Sigmoid colon (tissue), 7 donors: Measurements from ENCODE around the gene FAM174B. TPM values are rescaled to one million over a fixed set of nuclear protein-coding genes. Genes with fewer than 3 reads are reported as not detected.

ENCODE experiments used
- DNase-seq: peaks from one replicate; pipeline ENCODE4 v3.0.0-alpha.2; 2019
- H3K27ac ChIP-seq, 4 donors: fragments of 200-600 bp; sonication (generic); one replicate each; pipeline ENCODE4 v1.5.1; 2016 to 2019; ENCODE audit warnings: mild to moderate bottlenecking in 1 of 4
- H3K27me3 ChIP-seq, 3 donors: fragments of 200-600 bp; sonication (generic); one replicate each; pipeline ENCODE4 v1.5.1; 2019; ENCODE audit warnings: mild to moderate bottlenecking in 1 of 3
- H3K36me3 ChIP-seq, 4 donors: fragments of 200-600 bp; sonication (generic); one replicate each; pipeline ENCODE4 v1.5.1; 2016 to 2019
- H3K4me1 ChIP-seq, 4 donors: fragments of 200-600 bp; sonication (generic); one replicate each; pipeline ENCODE4 v1.5.1; 2017 to 2019
- H3K4me3 ChIP-seq, 4 donors: fragments of 200-600 bp; sonication (generic); one replicate each; pipeline ENCODE4 v1.5.1; 2017 to 2019; ENCODE audit warnings: mild to moderate bottlenecking in 2 of 4, moderate library complexity in 1 of 4
- H3K9me3 ChIP-seq, 4 donors: fragments of 200-600 bp in 3 of 4; sonication (generic) in 3 of 4; one replicate each; pipeline versions ENCODE4 v1.5.1 to v1.6.1; 2013 to 2019
- CTCF ChIP-seq, 4 experiments: fragments of 450-650 bp in 3 of 4; fragments of 200-600 bp in 1 of 4; IDR thresholded peaks; one replicate each; pipeline ENCODE4 v1.5.1; 2016 to 2019; ENCODE audit warnings: antibody characterized with exemption in 4 of 4, mild to moderate bottlenecking in 3 of 4, moderate library complexity in 2 of 4
- EP300 ChIP-seq, 4 donors: sonication (generic); formaldehyde crosslinking; IDR thresholded peaks; one replicate each; pipeline ENCODE4 v1.6.1; 2017; ENCODE audit warnings: antibody characterized with exemption in 4 of 4
- POLR2A ChIP-seq, 2 donors: fragments of 450-650 bp; IDR thresholded peaks; one replicate each; pipeline ENCODE4 v1.6.1; 2016; ENCODE audit warnings: antibody characterized with exemption in 2 of 2, mild to moderate bottlenecking in 2 of 2, moderate library complexity in 2 of 2
- POLR2AphosphoS5 ChIP-seq, 4 donors: sonication (generic); formaldehyde crosslinking; IDR thresholded peaks; one replicate each; pipeline ENCODE4 v1.6.1; 2017; ENCODE audit warnings: antibody characterized with exemption in 4 of 4
- whole genome bisulfite sequencing, 2 donors: extraction: QIAGEN DNeasy Blood & Tissue Kit; methylation state at CpG; one replicate each; pipeline ENCODE4 v1.1.7; 2013; 5-methylcytosine and 5-hydroxymethylcytosine counted together
- intact Hi-C: fragments of 100-400 bp; cut with DNase I; formaldehyde crosslinking; loops from one replicate; pipeline ENCODE4 v1.15.1; 2023
- polyA plus RNA-seq, 3 donors: library from polyadenylated mRNA; stranded (reverse); fragments of 200-250 nt; gene quantifications; one replicate each; pipeline ENCODE4 v1.2.3, GENCODE V29; 2013
- total RNA-seq, 4 donors: library from RNA; depleted of rRNA; stranded (reverse); fragments of >200 nt; gene quantifications; one replicate each; pipeline ENCODE4 v1.1.0, GENCODE V29; 2016
- donor health status: healthy with polysubstance abuse.
- donor health status: Bipolar disorder and iron deficiency.
- donor health status: healthy.

Gene FAM174B
- total and polyA plus RNA-seq, 7 donors = 5.3 to 38.9 (median 8.1) TPM

GRCh38 chr15:92580521-92580920 lies 75.1 kb downstream of the FAM174B start:
- Histone ChIP-seq H3K4me1 (no peaks in the 10 kb centered on the region), H3K9me3 (no peaks in the 10 kb centered on the region), H3K27ac (no peak overlapping the region), H3K4me3 (no peak overlapping the region), H3K27me3 (no peaks in the 10 kb centered on the region), H3K36me3 (no peaks in the 10 kb centered on the region)
- intact Hi-C loops = no loop called here
- WGBS, 2 donors = 92% methylated on average over 12 of the region's 12 CpGs
- DNase-seq = peak; percentile 30
- TF ChIP-seq CTCF (IDR thresholded peaks at IDR 0.05) (no peak), POLR2A (IDR thresholded peaks at IDR 0.05) (no peak), POLR2AphosphoS5 (IDR thresholded peaks at IDR 0.05) (no peak), EP300 (IDR thresholded peaks at IDR 0.05) (no peak)

- TF ChIP-seq POLR2A (IDR thresholded peaks at IDR 0.05) (no peak), CTCF (IDR thresholded peaks at IDR 0.05) (no peak), EP300 (IDR thresholded peaks at IDR 0.05) (no peak), POLR2AphosphoS5 (IDR thresholded peaks at IDR 0.05) (no peak)
- no peaks in the 10 kb centered on the region for H3K27me3 ChIP-seq
- H3K9me3 ChIP-seq = no peaks in the 10 kb centered on the region
- intact Hi-C loops = no loop called here
- WGBS, 2 donors = 89 to 92% methylated on average over 15 of the region's 15 CpGs
- no peak overlapping the region for H3K27ac ChIP-seq
- peak; percentile 54 for DNase-seq
- no peak overlapping the region for H3K4me3 ChIP-seq
- no peaks in the 10 kb centered on the region for H3K36me3 ChIP-seq
- H3K4me1 ChIP-seq = no peaks in the 10 kb centered on the region
These were observed 75.6 kb downstream of the FAM174B start for GRCh38 chr15:92579931-92580470.

GRCh38 chr15:92579486-92579885 lies 76.1 kb downstream of the FAM174B start:
- 84% methylated on average over 9 of the region's 9 CpGs for WGBS, 2 donors
- peak; percentile 55 for DNase-seq
- H3K27me3 ChIP-seq = no peaks in the 10 kb centered on the region
- H3K9me3 ChIP-seq = no peaks in the 10 kb centered on the region
- no peak for TF ChIP-seq POLR2A (IDR thresholded peaks at IDR 0.05)
- TF ChIP-seq POLR2AphosphoS5 (IDR thresholded peaks at IDR 0.05) = no peak
- TF ChIP-seq EP300 (IDR thresholded peaks at IDR 0.05) = no peak
- TF ChIP-seq CTCF (IDR thresholded peaks at IDR 0.05) = no peak
- no peak overlapping the region for H3K27ac ChIP-seq
- no peaks in the 10 kb centered on the region for H3K4me1 ChIP-seq
- H3K36me3 ChIP-seq = no peaks in the 10 kb centered on the region
- H3K4me3 ChIP-seq = no peak overlapping the region
- intact Hi-C loops = no loop called here

- TF ChIP-seq CTCF (IDR thresholded peaks at IDR 0.05) (no peak), EP300 (IDR thresholded peaks at IDR 0.05) (no peak), POLR2A (IDR thresholded peaks at IDR 0.05) (no peak), POLR2AphosphoS5 (IDR thresholded peaks at IDR 0.05) (no peak)
- peak; percentile 15 for DNase-seq
- no peaks in the 10 kb centered on the region for H3K36me3 ChIP-seq
- WGBS, 2 donors = 86 to 87% methylated on average over 12 of the region's 12 CpGs
- H3K9me3 ChIP-seq = no peaks in the 10 kb centered on the region
- intact Hi-C loops = no loop called here
- H3K4me3 ChIP-seq = no peak overlapping the region
- no peaks in the 10 kb centered on the region for H3K4me1 ChIP-seq
- no peak overlapping the region for H3K27ac ChIP-seq
- H3K27me3 ChIP-seq = no peaks in the 10 kb centered on the region
These were observed 77.3 kb downstream of the FAM174B start for GRCh38 chr15:92578096-92578835.
